Measurements from ENCODE around the gene SPOCK3. TPM values are rescaled to one million over a fixed set of nuclear protein-coding genes. Genes with fewer than 3 reads are reported as not detected.
A peak's percentile ranks its signal among the peaks of the same experiment; 100 is the strongest.

The SPOCK3 gene
- total RNA-seq, 1 donor, result not detected

GRCh38 chr4:167020410-167020809, 213.9 kb downstream of the SPOCK3 start:
- DNase-seq (ENCODE audit: low read depth), result peak; percentile 2
- H3K4me3 ChIP-seq (ENCODE audit: low read depth, low read length), result no peak overlapping the region
- peak; percentile 17 for TF ChIP-seq CTCF (IDR thresholded peaks at IDR 0.05; ENCODE audit: insufficient read depth, low read depth, low read length)

DNA sequence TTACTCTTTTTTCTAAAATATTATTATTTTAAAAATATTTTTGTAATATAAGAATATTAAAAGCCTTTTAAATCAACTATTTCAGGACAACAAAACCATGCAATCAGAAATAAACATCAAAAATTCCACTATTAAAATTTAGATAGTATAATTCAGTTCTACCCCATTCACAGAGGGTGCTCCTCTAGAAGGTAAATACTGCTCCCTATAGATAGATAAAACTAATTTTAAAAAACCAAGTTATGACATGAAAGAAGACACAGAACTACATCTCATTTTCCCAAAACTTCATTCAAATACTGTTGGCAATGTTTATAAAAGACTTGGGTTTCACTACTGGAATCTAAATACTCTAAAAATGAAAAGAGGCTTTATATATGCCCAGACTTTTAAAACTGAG, 219.3 kb downstream of the SPOCK3 start:
- DNase-seq (ENCODE audit: low read depth), result no peak
- no peak overlapping the region for H3K4me3 ChIP-seq (ENCODE audit: low read depth, low read length)
- no peak for TF ChIP-seq CTCF (IDR thresholded peaks at IDR 0.05; ENCODE audit: insufficient read depth, low read depth, low read length)

GRCh38 chr4:167003326-167003725, 231.0 kb downstream of the SPOCK3 start:
- TF ChIP-seq CTCF (IDR thresholded peaks at IDR 0.05; ENCODE audit: insufficient read depth, low read depth, low read length), result no peak
- no peak overlapping the region for H3K4me3 ChIP-seq (ENCODE audit: low read depth, low read length)
- no peak for DNase-seq (ENCODE audit: low read depth)

- DNase-seq (ENCODE audit: low read depth), result peak; percentile 3
- H3K4me3 ChIP-seq (ENCODE audit: low read depth, low read length), result no peak overlapping the region
- no peak for TF ChIP-seq CTCF (IDR thresholded peaks at IDR 0.05; ENCODE audit: insufficient read depth, low read depth, low read length)
Observed at GRCh38 chr4:167000141-167000852, 234.0 kb downstream of the SPOCK3 start.

DNA sequence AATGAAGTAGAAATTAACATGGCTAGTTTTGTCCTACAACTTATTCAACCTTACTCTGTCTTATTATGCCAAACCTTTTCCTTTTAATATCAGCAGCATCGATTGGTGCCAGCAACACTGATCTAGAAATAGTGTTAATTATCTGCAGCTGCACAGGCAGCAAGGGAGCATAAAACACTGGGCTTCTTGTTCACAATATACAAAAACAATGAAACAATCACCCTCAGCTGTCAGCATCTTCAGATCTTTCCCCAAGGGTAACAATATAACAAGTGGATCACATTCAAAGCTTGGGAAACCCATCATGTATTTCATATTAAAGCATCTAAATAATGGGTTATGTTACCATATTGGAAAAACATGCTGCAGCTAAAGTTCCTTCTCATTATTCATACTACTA, 238.1 kb downstream of the SPOCK3 start:
- H3K4me3 ChIP-seq (ENCODE audit: low read depth, low read length), result no peak overlapping the region
- no peak for DNase-seq (ENCODE audit: low read depth)
- no peak for TF ChIP-seq CTCF (IDR thresholded peaks at IDR 0.05; ENCODE audit: insufficient read depth, low read depth, low read length)

DNA sequence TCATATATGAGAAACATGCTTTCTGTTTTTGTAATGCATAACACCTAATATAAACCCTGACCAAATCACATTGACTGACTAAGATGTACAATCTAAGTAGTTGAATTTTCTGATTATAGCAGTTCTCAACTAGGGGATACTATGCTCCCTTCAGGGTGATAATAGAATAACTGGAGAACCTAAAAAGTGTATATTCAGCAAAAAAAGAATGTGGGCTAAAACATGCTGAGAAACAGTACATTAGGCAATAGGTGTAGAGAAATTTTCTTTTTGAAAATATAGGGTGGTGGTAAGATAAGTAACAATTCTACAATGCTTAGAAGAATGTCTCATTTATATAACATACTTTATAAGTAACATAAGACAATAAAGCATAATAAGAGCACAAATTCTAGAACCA, 239.6 kb downstream of the SPOCK3 start:
- no peak for DNase-seq (ENCODE audit: low read depth)
- TF ChIP-seq CTCF (IDR thresholded peaks at IDR 0.05; ENCODE audit: insufficient read depth, low read depth, low read length), result no peak
- no peak overlapping the region for H3K4me3 ChIP-seq (ENCODE audit: low read depth, low read length)
